Measurements from ENCODE around the gene SPDYC.
"Not testable (repeated sequence)": the region's sequence is repeated elsewhere in the genome, so short reads cannot be mapped to it uniquely, and the experiment has no call there.

SPDYC gene

DNA sequence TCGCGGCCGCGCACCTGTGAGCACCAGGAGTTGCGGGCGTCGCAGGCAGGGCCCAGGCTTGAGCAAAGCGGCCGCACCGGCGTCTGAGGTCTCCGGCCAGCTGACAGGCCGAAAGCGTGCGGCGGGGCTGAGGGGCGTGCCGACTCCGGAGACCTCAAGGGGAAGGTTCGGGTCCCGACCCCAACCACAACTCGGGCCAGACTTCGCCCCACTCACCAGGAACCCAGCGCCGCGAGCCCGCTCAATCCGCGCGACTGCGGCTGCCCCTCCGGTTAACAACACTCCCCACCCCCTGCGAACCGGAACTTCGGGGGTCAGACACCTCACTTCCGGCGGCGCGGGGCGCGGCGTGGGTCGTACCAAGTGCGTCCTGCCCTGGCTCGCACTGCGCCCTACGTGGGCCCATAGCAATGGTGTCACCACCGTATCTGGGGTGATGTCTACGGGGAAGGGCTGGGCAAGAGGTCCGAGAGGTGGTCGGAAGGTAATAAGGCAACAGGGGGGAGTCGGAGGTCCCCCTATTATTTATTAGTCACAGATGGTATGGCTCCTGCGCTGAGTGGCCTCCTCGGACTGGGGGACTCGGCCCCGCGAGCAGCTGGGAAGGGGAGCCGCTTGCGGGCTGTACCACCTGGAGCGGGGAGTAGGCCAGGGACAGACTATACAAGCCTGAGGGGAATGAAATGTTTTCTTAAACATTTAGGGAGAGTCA, 35.6 kb upstream of the SPDYC start, which contains the start of gene SYVN1:
TSS of gene SYVN1 (minus strand) at position 280 of the 712 bp plus-strand sequence. CDS start 918 bp downstream, outside the sequence.
- peak; percentile 89 for DNase-seq (ENCODE audit: low spot score)

DNA sequence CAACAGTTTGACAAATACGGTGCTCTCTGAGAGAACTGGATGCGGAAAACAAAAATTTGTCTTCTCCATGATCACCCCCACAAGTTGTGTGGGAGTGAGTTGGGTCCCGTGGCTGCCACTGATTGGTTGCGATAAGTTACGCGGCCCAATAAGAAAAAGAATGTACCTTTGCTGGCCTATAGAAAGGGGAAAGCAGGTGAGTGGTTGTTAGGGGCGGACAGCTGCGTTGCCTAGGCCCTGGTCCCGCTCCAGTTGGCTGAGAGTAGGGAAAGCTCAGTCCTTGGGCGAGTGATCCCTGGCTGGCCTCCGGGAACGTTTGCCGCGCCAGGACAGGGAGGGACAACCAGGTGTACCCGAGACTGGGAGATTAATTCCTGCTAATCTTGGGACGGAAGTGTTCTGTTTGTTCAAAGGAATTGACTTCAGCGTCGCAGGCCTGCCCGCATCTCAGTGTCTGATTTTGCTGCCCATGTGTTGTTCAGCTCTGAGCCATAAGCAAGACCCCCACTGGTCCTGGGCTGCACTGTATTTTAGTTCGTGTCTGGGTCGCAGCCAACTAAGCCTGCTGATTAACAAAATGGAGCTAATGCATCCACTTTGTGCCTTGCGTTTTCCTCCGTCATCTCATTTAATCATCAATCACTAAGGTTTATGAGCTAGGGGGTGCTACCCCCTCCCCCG, 34.9 kb upstream of the SPDYC start:
- DNase-seq (ENCODE audit: low spot score), result peak; percentile 88

DNA sequence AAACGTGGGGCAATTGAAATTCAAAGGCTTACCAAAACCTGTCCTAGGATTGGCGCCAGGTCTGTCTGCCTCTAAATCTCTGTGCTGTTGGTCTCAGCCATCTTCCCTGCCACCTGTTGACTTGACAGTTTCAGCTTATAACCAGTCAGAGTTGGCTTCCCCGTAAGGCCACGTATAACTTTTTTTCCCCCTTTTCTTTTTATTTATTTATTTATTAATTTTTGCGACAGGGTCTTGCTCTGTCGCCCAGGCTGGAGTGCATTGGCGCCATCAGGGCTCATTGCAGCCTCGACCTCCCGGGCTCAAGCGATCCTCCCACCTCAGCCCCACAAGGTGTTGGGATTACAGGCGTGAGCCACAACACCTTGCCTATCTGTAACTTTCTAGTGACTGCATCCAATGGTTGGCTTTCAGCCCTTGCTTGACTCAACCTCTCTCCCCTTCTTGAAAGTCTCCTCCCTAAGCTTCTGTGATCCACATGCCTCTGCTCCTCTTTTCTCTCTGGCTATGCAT, 34.3 kb upstream of the SPDYC start:
- DNase-seq (ENCODE audit: low spot score), result no peak

DNA sequence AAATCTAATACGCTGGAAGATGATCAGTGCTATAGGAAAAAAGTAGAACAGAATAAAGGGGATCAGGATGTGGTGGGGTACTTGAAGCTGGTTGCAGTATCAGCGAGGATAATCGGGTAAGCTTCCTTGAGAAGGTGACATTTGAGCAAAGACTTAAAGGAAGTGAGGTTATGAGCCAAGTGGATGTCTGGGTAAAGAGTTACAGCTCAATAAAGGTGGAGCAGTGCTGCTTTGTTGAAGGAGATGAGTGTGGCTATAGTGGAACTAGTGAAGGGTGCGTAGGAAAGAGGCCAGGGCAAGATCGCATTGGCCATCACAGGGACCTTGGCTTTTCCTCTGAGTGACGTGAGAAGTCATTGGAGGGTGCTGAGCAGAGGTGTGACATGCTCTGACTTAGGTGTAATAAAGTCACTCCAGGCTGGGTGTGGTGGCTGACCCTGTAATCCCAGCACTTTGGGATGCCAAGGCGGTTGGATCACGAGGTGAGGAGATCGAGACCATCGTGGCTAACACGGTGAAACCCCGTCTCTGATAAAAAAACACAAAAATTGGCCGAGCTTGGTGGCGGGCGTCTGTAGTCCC, 33.4 kb upstream of the SPDYC start:
- no peak for DNase-seq (ENCODE audit: low spot score)

DNA sequence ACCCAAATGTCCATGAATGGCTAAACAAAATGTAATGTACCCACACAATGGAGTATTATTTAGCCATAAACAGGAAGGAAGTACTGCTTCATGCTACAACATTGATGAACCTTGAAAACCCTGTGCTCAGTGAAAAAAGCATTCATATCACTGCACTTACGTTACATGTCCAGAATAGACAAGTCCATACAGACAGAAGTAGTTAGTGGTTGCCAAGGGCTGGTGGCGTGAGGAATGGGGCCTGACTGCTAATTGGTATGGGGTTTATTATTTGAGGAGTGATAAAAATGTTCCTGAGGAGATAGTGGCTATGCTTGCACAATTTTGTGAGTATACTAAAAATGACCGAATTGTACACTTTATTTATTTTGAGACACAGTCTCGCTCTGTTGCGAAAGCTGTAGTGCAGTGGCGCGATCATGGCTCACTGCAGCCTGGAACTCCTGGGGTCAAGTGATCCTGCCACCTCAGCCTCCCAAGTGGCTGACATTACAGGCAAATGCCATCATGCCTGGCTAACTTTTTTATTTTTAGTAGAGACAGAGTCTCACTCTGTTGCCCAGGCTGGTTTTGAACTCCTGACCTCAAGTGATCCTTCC, 28.0 kb upstream of the SPDYC start:
- DNase-seq (ENCODE audit: low spot score), result no peak

DNA sequence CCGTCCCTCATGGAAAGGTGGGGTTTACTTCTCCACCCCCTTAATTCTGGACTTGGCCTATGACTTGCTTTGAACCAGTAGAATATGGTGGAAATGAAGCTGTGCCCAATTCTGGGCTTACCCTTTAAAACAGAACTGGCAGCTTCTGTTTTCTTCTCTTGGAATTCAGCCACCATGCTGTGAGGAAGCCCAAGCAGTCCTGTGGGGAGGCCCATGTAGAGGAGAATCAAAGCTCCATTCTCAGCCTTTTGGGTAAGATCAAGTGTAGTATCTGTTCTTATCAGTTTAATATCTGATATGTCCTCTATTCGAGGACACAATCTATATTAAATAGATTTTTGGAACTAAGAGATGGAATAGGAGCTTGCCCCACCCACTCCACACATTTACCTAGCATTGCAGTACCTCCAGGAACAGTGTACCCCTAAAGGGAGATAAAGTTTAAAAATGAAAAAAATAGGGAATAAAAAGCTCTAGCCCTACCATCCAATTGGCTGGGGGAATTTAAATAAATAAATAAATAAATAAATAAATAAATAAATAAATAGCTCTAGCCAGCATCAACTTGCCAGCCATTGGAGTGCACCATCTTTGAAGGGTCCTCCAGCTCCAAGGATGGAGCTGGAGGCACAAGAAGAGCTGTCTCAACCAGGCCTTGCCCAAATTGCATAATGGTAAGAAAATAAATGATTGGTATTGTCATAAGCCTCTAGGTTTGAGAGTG, 22.5 kb upstream of the SPDYC start:
- no peak for DNase-seq (ENCODE audit: low spot score)

DNA sequence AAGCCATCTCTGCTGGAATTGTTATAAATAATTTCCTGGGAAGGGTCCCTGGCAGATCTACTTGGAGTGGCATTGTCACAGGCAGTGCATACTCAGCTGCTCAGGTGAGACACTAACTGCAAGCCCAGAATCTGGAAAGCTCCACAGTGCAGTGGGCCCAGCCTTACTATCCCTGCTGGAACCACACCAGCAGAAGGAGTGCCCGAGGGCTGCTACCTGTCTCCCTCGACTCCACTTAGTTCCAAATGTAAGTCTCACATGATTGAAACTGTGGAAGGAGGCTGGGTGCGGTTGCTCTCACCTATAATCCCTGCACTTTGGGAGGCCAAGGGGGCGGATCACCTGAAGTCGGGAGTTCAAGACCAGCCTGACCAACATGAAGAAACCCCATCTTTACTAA, 21.4 kb upstream of the SPDYC start:
- no peak for DNase-seq (ENCODE audit: low spot score)

DNA sequence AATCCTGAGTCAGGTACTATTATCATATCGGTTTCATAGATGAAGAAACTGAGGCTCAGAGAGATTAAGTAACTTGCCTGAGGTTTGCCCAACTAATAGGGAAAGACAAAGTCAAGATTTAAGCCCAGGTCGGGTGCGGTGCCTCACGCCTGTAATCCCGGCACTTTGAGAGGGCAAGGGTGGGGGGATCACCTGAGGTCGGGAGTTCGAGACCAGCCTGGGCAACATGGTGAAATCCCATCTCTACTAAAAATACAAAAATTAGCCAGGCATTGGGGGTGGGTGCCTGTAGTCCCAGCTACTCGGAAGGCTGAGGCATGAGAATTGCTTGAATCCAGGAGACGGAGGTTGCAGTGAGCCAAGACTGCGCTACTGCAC, 19.9 kb upstream of the SPDYC start:
- not testable (repeated sequence) for DNase-seq (ENCODE audit: low spot score)

DNA sequence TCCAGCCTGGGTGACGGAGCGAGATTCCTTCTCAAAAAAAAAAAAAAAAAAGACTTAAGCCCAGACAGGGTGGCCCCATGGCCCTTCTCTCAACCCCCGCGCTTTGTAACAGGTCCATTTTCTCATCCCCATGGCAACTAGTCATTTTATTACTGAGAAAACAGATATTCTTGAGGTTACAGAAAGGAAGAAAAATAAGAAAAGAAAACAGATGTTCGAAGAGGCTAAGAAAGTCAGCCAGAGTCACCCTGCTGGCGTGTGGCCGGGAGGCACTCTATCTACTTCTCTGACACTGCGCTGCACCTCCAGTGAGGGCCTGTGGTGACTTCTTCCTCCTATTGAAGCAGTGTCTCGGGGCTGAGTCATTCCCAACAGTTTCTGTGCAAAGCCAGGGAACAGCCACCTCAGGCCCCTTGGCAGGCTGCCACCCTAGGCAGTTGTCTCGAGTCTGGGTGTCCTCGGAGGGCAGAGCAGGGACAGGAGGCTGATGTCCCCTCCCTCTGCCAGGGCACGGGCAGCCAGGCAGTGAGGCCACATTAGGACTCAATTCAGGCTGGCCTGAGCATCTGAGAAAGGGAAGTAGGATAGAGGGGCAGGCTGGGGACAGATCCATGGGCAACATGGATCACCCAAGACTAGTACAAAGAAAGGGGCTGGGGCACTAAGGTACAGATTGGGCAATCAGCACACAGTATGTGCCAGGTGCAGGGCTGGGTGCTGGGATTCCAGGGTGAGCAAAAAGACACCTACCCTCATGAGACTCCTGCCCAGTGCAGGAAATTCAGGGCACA, 19.3 kb upstream of the SPDYC start:
- DNase-seq (ENCODE audit: low spot score), result peak; percentile 61

DNA sequence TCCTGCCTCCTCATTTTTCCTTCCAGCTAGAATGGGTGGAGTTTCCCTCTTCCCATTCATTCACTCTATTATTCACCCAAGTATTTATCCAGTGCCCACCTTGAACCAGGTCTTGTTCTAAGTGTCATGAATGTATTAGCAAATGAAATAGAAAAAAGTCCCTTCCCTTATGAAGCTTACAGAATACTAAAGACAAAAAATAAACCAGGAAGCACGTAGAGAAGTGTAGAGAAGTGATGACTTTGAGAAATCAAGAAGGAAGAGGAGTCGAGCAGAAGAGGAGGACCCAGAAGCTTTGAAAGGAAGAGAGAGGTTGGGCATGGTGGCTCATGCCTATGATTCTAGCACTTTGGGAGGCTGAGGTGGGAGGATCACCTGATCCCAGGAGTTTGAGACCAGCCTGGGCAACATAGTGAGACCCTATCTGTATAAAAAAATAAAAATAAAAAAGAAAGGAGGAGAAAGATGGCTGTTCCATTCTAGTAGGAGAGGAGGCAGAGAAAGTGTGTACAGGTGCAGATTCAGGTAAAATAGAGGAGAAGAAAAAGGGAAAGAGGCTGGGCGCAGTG, 18.6 kb upstream of the SPDYC start:
- DNase-seq (ENCODE audit: low spot score), result no peak

DNA sequence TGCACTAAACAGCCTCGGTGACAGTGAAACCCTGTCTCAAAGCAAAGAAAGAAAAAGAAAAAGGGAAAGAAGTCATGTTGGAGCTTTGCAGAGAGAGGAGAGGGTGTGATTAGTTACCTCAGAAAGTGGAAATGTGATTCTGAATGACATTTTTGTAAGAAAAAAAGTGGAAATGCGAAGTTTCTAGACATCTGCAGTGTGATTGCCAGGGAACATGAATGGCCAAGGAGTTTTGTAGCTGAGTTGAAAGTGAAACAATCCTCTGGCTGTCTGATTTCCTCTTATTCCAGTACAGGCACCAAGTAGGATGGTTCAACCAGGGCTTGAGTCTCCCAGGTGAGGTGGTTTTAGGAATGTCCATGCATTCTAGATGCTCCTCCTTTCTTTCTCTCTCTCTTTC, 17.9 kb upstream of the SPDYC start:
- no peak for DNase-seq (ENCODE audit: low spot score)

DNA sequence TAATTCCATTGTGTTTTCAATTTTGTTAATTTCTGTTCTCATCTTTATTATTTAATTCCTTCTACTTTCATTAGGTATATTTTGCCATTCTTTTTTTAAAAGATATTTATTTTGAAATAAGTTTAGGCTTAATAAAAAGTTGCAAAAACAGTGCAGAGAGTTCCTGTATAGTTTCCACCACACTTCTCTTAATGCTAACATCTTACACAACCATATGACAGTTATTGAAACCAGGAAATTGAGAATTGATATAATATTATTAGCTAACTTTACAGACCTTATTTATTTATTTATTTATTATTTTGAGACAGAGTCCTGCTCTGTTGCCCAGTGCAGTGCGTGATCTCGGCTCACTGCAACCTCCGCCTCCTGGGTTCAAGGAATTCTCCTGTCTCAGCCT, 13.8 kb upstream of the SPDYC start:
- DNase-seq (ENCODE audit: low spot score), result no peak

DNA sequence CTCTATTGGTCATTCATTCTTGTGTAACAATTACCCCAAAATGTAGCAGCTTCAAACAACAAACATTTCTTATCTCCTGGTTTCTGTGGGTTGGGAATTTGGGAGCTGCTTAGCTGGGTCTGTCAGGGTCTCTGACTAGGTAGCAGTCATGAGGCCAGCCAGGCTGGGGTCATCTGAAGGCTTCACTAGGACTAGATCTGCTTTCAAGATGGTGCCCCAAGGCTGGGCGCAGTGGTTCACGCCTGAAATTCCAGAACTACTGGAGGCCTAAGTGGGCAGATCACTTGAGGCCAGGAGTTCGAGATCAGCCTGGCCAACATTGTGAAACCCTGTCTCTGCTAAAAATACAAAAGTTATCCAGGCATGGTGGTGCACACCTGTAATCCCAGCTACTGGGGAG, 13.1 kb upstream of the SPDYC start:
- DNase-seq (ENCODE audit: low spot score), result no peak

DNA sequence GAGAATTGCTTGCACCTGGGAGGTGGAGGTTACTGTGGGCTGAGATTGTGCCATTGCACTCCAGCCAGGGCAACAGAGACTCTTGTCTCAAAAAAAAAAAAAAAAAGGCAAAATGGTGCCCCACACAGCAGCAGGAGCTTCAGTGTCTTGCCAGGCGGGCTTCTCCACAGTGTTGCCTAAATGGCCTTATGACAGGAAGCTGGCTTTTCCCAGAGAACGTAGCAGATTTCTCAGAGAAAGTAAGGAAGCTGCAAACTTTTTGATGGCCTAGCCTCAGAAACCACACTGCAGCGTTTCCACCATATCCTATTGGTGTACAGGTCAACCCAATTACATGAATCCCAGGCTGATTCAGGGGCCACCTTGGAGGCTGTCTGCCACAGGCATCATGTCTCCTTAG, 12.7 kb upstream of the SPDYC start:
- no peak for DNase-seq (ENCODE audit: low spot score)

DNA sequence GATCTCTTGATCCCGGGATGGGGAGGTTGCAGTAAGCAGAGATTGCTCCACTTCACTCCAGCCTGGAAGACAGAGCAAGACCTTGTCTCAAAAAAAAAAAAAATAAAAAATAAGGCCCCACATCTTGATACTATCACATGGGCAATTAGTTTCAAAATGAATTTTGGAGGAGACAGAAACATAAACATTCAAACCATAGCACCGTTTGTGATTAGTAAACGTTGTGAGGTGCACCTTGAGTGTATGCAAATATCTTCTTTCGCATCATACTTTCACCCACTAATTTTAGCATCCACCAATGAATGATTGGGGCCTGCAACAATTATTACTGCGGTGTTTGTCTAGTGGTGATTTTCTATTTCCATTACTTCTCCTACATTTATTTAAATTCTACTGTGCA, 11.0 kb upstream of the SPDYC start:
- no peak for DNase-seq (ENCODE audit: low spot score)

DNA sequence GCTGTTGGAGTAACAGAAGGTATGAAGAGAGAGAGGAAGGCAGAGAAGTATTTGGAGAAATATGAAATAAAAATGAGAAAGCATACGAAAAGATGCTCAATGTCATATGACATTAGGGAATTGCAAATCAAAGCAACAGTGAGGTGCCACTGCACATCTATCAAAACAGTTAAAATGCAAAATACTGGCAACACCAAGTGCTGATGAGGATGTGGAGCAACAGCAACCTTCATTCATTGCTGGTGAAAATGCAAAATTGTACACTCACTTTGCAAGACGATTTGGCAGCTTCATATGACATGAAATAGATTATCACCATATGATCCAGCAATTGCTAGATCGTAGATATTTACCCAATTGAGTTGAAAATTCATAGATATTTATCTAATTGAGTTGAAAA, 9.4 kb upstream of the SPDYC start:
- DNase-seq (ENCODE audit: low spot score), result no peak

DNA sequence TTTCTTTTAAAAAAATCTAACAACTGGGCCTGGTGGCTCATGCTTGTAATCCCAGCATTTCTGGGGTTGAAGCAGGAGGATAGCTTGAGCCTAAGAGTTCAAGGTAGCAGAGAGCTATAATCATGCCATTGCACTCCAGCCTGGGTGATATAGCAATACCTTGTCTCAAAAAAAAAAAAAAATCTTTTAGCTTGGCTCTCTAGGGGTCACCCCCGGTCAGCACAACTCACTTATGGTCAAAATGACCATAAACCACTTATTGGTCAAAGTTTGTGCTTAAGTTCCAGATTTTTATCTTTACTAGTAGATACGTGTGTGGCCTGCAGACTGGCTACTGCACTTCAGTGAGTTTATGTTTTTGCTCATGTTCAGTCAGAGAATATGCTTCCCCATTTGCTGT, 6.3 kb upstream of the SPDYC start:
- DNase-seq (ENCODE audit: low spot score), result no peak

DNA sequence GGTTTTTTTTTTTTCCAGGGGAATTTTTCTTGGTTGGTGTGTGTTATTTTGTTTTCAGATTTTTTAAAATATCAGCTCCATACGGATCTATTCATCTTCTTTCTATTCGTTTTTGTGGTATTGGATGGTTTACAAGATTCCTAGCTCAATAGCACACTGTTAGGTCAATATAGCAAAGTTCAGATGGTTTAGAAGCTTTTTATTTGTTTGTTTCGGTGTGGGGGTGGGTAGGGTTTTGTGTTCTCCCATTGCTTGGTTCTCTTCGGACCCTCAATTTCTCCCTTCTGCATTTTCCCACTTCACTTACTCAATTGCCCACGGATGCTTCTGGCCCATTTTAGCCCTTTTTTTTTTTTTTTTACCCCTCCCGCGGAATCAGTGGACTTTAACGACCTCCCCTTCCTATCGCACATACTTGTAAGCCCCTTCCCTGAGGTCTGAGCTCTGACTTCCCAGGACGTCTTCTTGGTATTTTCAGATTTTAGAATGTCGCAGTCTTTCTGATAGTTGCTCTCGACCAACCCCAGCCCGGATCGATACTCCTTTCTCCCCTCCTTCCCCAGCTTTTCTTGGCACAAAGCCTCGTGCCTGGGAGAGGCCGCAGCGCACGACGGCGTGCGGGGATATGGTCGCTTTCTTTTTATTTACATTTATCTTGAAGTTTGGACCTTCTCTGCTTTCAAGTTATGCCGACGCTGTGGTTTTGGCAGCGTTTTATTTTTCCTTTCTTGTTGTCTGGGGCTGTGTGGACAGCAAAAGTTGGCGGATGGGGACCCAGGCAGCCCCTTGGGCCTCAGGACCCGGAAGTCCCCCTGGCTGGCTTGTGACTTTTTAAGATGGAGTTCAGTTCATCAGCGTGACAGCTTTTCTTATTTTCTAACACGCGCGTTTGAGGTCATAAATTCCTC, 4.4 kb upstream of the SPDYC start:
- DNase-seq (ENCODE audit: low spot score), result no peak

DNA sequence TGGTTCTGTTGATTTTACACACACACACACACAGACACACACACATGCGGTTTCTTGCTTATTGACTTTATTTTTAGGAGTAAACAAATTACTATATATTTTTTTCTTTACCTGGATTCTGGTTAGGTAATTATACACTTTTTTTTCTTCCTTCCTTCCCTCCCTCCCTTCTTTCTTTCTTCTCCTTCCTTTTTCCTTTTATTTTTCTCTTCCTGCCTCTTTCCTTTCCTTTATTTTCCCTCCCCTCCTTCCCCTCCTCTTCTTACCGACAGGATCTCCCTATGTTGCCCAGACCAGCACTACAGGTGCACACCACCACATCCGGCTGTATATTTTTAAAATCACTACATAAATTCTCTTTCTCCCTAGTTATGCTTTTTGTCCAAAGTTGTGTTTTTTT, 3.1 kb upstream of the SPDYC start:
- no peak for DNase-seq (ENCODE audit: low spot score)

DNA sequence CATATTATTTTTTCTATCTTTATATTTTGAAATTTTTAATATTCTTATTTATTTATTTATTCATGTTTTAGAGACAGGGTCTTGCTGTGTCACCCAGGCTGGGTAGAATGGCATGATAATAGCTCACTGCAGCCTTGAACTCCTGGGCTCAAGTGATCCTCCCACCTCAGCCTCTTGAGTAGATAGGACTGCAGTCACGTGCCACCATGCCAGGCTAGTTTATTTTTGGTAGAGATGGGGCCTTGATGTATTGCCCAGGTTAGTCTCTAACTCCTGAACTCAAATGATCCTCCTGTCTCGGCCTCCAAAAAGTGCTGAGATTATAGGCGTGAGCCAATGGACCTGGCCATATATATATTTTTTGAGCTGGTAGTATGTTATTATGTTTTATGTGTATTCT, 2.4 kb upstream of the SPDYC start:
- no peak for DNase-seq (ENCODE audit: low spot score)
